A549 (cell line): Measurements from ENCODE around the gene GULP1. TPM values are rescaled to one million over a fixed set of nuclear protein-coding genes. Genes with fewer than 3 reads are reported as not detected.

Experiments
- ATAC-seq, 2 experiments: fragments of 200-7000 bp in 1 of 2; fragments of >200 bp in 1 of 2; cut with Nextera tagmentation in 1 of 2; cut with Tn5 transposase in 1 of 2; 3 replicates each; pipeline versions ENCODE4 v1.8.0 to v1.9.1; 2018 to 2020; ENCODE audit warnings: mild to moderate bottlenecking in 1 of 2, moderate library complexity in 1 of 2
- CTCF ChIA-PET: fragments of 300-600 bp; sonication (Branson Sonifier 250); formaldehyde crosslinking; extraction: SDS; loops from one replicate; lab custom pipeline; 2021; ENCODE audit warnings: antibody characterized with exemption, inconsistent platforms; lab: Yijun Ruan, JAX
- POLR2A ChIA-PET: fragments of 350-600 bp; formaldehyde crosslinking; extraction: SDS; loops from one replicate; lab custom pipeline; 2021; ENCODE audit warnings: antibody characterized with exemption, inconsistent platforms; lab: Yijun Ruan, JAX
- DNase-seq, 2 experiments: peaks; one replicate each; pipeline versions ENCODE4 v3.0.0 to v3.0.0-alpha.2; 2011 to 2016; ENCODE audit warnings: low read depth in 1 of 2, low spot score in 1 of 2
- FAIRE-seq: peaks from 2 replicates; lab custom pipeline; 2011; peaks lifted over from hg19 to GRCh38; lab: Jason Lieb, UNC
- H3K27ac ChIP-seq, 2 experiments: fragments of >200 bp; sonication (Bioruptor Twin); formaldehyde crosslinking; 3 replicates each; pipeline ENCODE4 v1.5.1; 2016 to 2017
- H3K4me1 ChIP-seq: fragments of >200 bp; sonication (Bioruptor Twin); formaldehyde crosslinking; 3 replicates; pipeline ENCODE4 v1.6.1; 2016
- H3K4me2 ChIP-seq: fragments of >200 bp; sonication (Bioruptor Twin); formaldehyde crosslinking; 3 replicates; pipeline ENCODE4 v1.6.1; 2016
- H3K4me3 ChIP-seq: fragments of >200 bp; sonication (Bioruptor Twin); formaldehyde crosslinking; 3 replicates; pipeline ENCODE4 v1.5.1; 2016
- H3K9me3 ChIP-seq: fragments of >200 bp; sonication (Bioruptor Twin); formaldehyde crosslinking; 3 replicates; pipeline ENCODE4 v1.6.1; 2016
- CBX2 ChIP-seq: fragments of 200-600 bp; sonication (generic); IDR thresholded peaks from 2 replicates; pipeline ENCODE4 v1.6.1; 2016; ENCODE audit warnings: low read depth, mild to moderate bottlenecking, borderline replicate concordance
- CEBPB ChIP-seq, 2 experiments: fragments of >200 bp in 1 of 2; sonication (Bioruptor Twin) in 1 of 2; formaldehyde crosslinking in 1 of 2; IDR thresholded peaks; 2 replicates each; pipeline ENCODE4 v1.6.1; 2012 to 2016
- E2F6 ChIP-seq: IDR thresholded peaks from 2 replicates; pipeline ENCODE4 v1.6.1; 2012; ENCODE audit warnings: low read depth, borderline replicate concordance
- EP300 ChIP-seq, 2 experiments: fragments of >200 bp; sonication (Bioruptor Twin); formaldehyde crosslinking; IDR thresholded peaks; 2 replicates in 1 of 2; 3 replicates in 1 of 2; pipeline ENCODE4 v1.6.1; 2016 to 2017
- FOSB ChIP-seq: fragments of 250-450 bp; sonication (Bioruptor Pico); IDR thresholded peaks from 2 replicates; pipeline ENCODE4 v1.5.0; 2020; ENCODE audit warnings: mild to moderate bottlenecking, moderate library complexity
- GATA3 ChIP-seq: IDR thresholded peaks from 2 replicates; pipeline ENCODE4 v1.6.1; 2012; ENCODE audit warnings: borderline replicate concordance
- HDAC2 ChIP-seq: fragments of 200-600 bp; sonication (generic); IDR thresholded peaks from 2 replicates; pipeline ENCODE4 v1.6.1; 2016
- HOXB13 ChIP-seq: fragments of 250-450 bp; sonication (Bioruptor Pico); IDR thresholded peaks from 2 replicates; pipeline ENCODE4 v1.5.0; 2020; ENCODE audit warnings: low read depth, mild to moderate bottlenecking, moderate library complexity
- JUNB ChIP-seq: fragments of >200 bp; sonication (Bioruptor Twin); formaldehyde crosslinking; IDR thresholded peaks from 2 replicates; pipeline ENCODE4 v1.6.1; 2016
- MAFK ChIP-seq: fragments of 450-650 bp; IDR thresholded peaks from 2 replicates; pipeline ENCODE4 v1.6.1; 2014; ENCODE audit not compliant: partially characterized antibody
- MAX ChIP-seq: IDR thresholded peaks from 2 replicates; pipeline ENCODE4 v1.6.1; 2012
- MAZ ChIP-seq: fragments of 150-350 bp; IDR thresholded peaks from 2 replicates; pipeline ENCODE4 v1.6.1; 2014; ENCODE audit warnings: antibody characterized with exemption, low read depth, low read length, borderline replicate concordance
- NFE2L2 ChIP-seq: fragments of 150-350 bp; conservative IDR thresholded peaks from 2 replicates; pipeline ENCODE4 v1.6.1; 2014; ENCODE audit warnings: low read length
- NPAS2 ChIP-seq: fragments of 250-450 bp; sonication (Bioruptor Pico); IDR thresholded peaks from 2 replicates; pipeline ENCODE4 v1.8.0; 2022; ENCODE audit warnings: mild to moderate bottlenecking, moderate library complexity, borderline replicate concordance
- NR3C1 ChIP-seq: fragments of >200 bp; sonication (Bioruptor Twin); formaldehyde crosslinking; IDR thresholded peaks from 3 replicates; pipeline ENCODE4 v1.6.1; 2017
- PBX3 ChIP-seq: IDR thresholded peaks from 2 replicates; pipeline ENCODE4 v1.6.1; 2012
- POLR2A ChIP-seq: IDR thresholded peaks from 2 replicates; pipeline ENCODE4 v1.6.1; 2012; ENCODE audit warnings: mild to moderate bottlenecking, low read length
- RAD21 ChIP-seq, 2 experiments: fragments of >200 bp in 1 of 2; sonication (Bioruptor Twin) in 1 of 2; formaldehyde crosslinking in 1 of 2; IDR thresholded peaks in 1 of 2; conservative IDR thresholded peaks in 1 of 2; 2 replicates in 1 of 2; 3 replicates in 1 of 2; pipeline ENCODE4 v1.6.1; 2012 to 2018; ENCODE audit warnings: inconsistent platforms in 1 of 2
- REST ChIP-seq: fragments of 200-600 bp; sonication (generic); IDR thresholded peaks from 2 replicates; pipeline ENCODE4 v1.6.1; 2016; ENCODE audit warnings: antibody characterized with exemption, mild to moderate bottlenecking, moderate library complexity
- SMC3 ChIP-seq: fragments of >200 bp; sonication (Bioruptor Twin); formaldehyde crosslinking; IDR thresholded peaks from 3 replicates; pipeline ENCODE4 v1.6.1; 2018; ENCODE audit warnings: inconsistent platforms
- ZFP36 ChIP-seq: fragments of 450-650 bp; IDR thresholded peaks from 2 replicates; pipeline ENCODE4 v1.6.1; 2014; ENCODE audit warnings: borderline replicate concordance; ENCODE audit not compliant: partially characterized antibody
- WGBS: methylation state at CpG from one replicate; pipeline ENCODE4 v1.1.6; 2017; ENCODE audit errors: missing lambda C conversion rate; 5-methylcytosine and 5-hydroxymethylcytosine counted together
- polyA plus RNA-seq, 4 experiments: library from polyadenylated mRNA; depleted of rRNA in 3 of 4; stranded (reverse); fragments of >200 nt; fragmentation: RNase III in 1 of 4; extraction: RNeasy Plus Mini Kit Qiagen cat#74134 plus additional on column Dnase treatment in 1 of 4; gene quantifications; 2 replicates in 3 of 4; 3 replicates in 1 of 4; pipeline ENCODE4 v1.2.3, GENCODE V29; 2011 to 2017

GULP1 gene
- polyA plus RNA-seq, 2 of the 4 experiments (the other 2 are of a cell fraction), result 30.7 to 89.2 TPM

- 43% methylated on average over 1 of the region's 1 CpG for WGBS
- TF ChIP-seq JUNB (peak; percentile 26; the same call in 1 of the 2 replicates), HDAC2 (no peak), EP300 (IDR thresholded peaks at IDR 0.05) (no peak)
- Histone ChIP-seq H3K4me1 (peaks cover 40% of the 10 kb centered on the region), H3K9me3 (no peaks in the 10 kb centered on the region), H3K4me3 (no peak overlapping the region), H3K4me2 (peak overlapping the region; percentile 6; the same call in 2 of the 3 replicates), H3K27ac (peak overlapping the region in 1 of 2 experiments; percentile 2; a peak in 1 of 6 replicates)
- POLR2A ChIA-PET, result no interaction called here
- DNase-seq (peak in 1 of 2 experiments; percentile 12), ATAC-seq (no peak), FAIRE-seq (no peak)
- CTCF ChIA-PET, result no interaction called here
Observed at GRCh38 chr2:188596054-188596453, 304.4 kb downstream of the GULP1 start.

- FAIRE-seq, result no peak
- 76% methylated on average over 1 of the region's 1 CpG for WGBS
Observed at GRCh38 chr2:188598551-188598950, 306.9 kb downstream of the GULP1 start.

GRCh38 chr2:188599140-188599539 lies 307.5 kb downstream of the GULP1 start:
- peak in 1 of 2 experiments; percentile 27 for DNase-seq
- WGBS, result 22% methylated on average over 2 of the region's 2 CpGs

More at GRCh38 chr2:188598551-188598950, 306.9 kb downstream of the GULP1 start:
- peak overlapping the region; percentile 62 for H3K4me2 ChIP-seq
- TF ChIP-seq ZFP36 (no peak), EP300 (IDR thresholded peaks at IDR 0.05) (no peak), MAZ (no peak), E2F6 (no peak), POLR2A (no peak), NFE2L2 (no peak), GATA3 (no peak), FOSB (no peak), MAFK (no peak), PBX3 (no peak), CEBPB (IDR thresholded peaks at IDR 0.05) (no peak), CBX2 (no peak), MAX (no peak), NPAS2 (no peak), HOXB13 (CRISPR knock-in tag) (no peak), NR3C1 (no peak), SMC3 (no peak), RAD21 (conservative IDR thresholded peaks at IDR 0.05 in 1 of 2, IDR thresholded peaks at IDR 0.05 in 1 of 2) (no peak)
- H3K4me3 ChIP-seq, result no peak overlapping the region
- peak in 1 of 2 experiments; percentile 48 for DNase-seq
- CTCF ChIA-PET, result interaction anchor here (0.7 to 1.2 kb wide), 2 partner anchors 9 to 380 kb away, joined by 3 read pairs; no protein-coding TSS in a partner anchor
- ATAC-seq, result peak in 1 of 2 experiments; percentile 83; a peak in 3 of 6 replicates
- H3K9me3 ChIP-seq, result no peaks in the 10 kb centered on the region
- POLR2A ChIA-PET, result no interaction called here
- H3K27ac ChIP-seq, result peak overlapping the region; percentile 8 to 67; a peak in 4 of 6 replicates
- peaks cover 40% of the 10 kb centered on the region for H3K4me1 ChIP-seq

More at GRCh38 chr2:188599140-188599539, 307.5 kb downstream of the GULP1 start:
- POLR2A ChIA-PET, result no interaction called here
- CTCF ChIA-PET, result interaction anchor here (0.7 kb wide), 1 partner anchor 379 kb away, joined by 3 read pairs; no protein-coding TSS in a partner anchor
- Histone ChIP-seq H3K4me2 (peak overlapping the region; percentile 62), H3K9me3 (no peaks in the 10 kb centered on the region), H3K4me1 (peaks cover 40% of the 10 kb centered on the region), H3K4me3 (no peak overlapping the region), H3K27ac (peak overlapping the region; percentile 65 to 67; a peak in 5 of 6 replicates)
- ATAC-seq (peak in 1 of 2 experiments; percentile 74; a peak in 3 of 6 replicates), FAIRE-seq (no peak)
- peak; percentile 41; the same call in 1 of the 2 replicates for TF ChIP-seq GATA3
- TF ChIP-seq REST, result no peak
